ENCODE results near the gene MAP3K12.
"Not testable (repeated sequence)": the region's sequence is repeated elsewhere in the genome, so short reads cannot be mapped to it uniquely, and the experiment has no call there.

MAP3K12 gene

GRCh38 chr12:53443955-53444354 is 55.3 kb downstream of the MAP3K12 start:
- Histone ChIP-seq H3K9me3 (ENCODE audit: severe bottlenecking) (no peaks in the 10 kb centered on the region), H3K27me3 (ENCODE audit: insufficient read depth, poor library complexity, severe bottlenecking) (no peaks in the 10 kb centered on the region), H3K4me3 (ENCODE audit: severe bottlenecking) (no peak overlapping the region), H3K36me3 (ENCODE audit: low read depth) (peaks cover 39% of the 10 kb centered on the region), H3K27ac (ENCODE audit: poor library complexity, severe bottlenecking) (no peak overlapping the region), H3K4me1 (ENCODE audit: insufficient read depth, poor library complexity, severe bottlenecking) (peaks cover 6% of the 10 kb centered on the region)
- ATAC-seq (ENCODE audit: low read depth) (no peak), DNase-seq (ENCODE audit: low spot score) (no peak)
- TF ChIP-seq CTCF (IDR thresholded peaks at IDR 0.05; ENCODE audit: poor library complexity, severe bottlenecking): no peak

DNA sequence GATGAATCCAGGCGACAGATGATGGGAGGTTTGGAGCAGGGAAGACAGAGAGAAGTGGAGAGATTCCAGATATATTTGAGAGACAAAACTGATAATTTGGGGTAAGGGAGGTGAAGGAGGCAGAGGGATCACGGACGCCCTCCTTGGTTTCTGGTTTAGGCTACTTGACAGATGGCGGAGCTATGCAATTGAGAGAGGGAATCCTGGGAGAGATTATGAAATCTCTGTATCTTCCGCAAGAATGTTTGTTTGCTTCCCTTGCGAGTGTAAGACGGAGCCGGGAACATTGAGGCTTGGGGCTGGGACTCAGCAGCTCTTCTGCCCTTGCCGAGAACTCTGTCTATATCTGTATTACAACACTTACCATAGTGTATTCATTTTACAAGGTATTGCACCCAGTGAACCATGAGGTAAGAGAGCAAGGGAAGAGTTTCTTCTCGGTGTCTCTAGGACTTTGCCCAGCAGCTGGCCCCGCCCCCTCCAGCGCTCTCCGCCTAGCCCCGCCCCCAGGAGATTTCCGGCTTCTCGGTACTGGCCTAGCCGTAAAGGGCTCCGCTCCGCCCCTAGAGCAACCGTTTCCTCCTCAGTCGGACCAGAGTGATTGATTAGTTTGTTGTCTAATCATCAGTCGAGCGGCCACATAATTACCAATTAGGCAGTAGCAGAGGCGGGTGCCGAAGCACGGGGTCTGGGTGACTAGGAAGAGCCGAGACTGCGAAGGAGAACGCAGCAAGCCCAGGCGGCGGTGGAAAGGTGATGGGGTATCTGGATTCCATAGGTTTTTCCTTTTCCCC is 58.0 kb downstream of the MAP3K12 start, which contains the start of gene PRR13:
Gene PRR13 (plus strand): TSS at position 695 of the 794 bp plus-strand sequence. CDS start 981 bp downstream, outside the sequence.
- no peak for TF ChIP-seq CTCF (IDR thresholded peaks at IDR 0.05; ENCODE audit: poor library complexity, severe bottlenecking)
- DNase-seq (ENCODE audit: low spot score) (peak; percentile 99), ATAC-seq (ENCODE audit: low read depth) (peak; percentile 97)
- Histone ChIP-seq H3K36me3 (ENCODE audit: low read depth) (peaks cover 32% of the 10 kb centered on the region), H3K4me3 (ENCODE audit: severe bottlenecking) (peak within 1 kb of the TSS; percentile 61), H3K9me3 (ENCODE audit: severe bottlenecking) (no peaks in the 10 kb centered on the region), H3K27me3 (ENCODE audit: insufficient read depth, poor library complexity, severe bottlenecking) (no peaks in the 10 kb centered on the region), H3K27ac (ENCODE audit: poor library complexity, severe bottlenecking) (peak within 1 kb of the TSS; percentile 75), H3K4me1 (ENCODE audit: insufficient read depth, poor library complexity, severe bottlenecking) (peaks cover 6% of the 10 kb centered on the region)

GRCh38 chr12:53439582-53439981 is 59.7 kb downstream of the MAP3K12 start:
- H3K4me3 ChIP-seq (ENCODE audit: severe bottlenecking); H3K27ac ChIP-seq (ENCODE audit: poor library complexity, severe bottlenecking): not testable (repeated sequence)

DNA sequence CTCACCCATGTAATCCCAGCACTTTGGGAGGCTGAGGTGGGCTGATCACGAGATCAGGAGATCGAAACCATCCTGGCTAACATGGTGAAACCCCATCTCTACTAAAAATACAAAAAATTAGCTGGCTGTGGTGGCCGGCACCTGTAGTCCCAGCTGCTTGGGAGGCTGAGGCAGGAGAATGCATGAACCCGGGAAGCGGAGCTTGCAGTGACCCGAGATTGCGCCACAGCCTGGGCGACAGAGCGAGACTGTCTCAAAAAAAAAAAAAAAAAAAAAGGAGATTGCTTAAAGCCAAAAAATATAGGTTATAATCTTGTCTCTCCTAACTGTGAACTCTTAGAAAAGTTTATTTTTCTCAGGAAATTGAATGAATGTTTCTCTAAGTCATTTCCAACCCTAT is 63.9 kb downstream of the MAP3K12 start:
- H3K4me1 ChIP-seq (ENCODE audit: insufficient read depth, poor library complexity, severe bottlenecking); H3K27me3 ChIP-seq (ENCODE audit: insufficient read depth, poor library complexity, severe bottlenecking); H3K9me3 ChIP-seq (ENCODE audit: severe bottlenecking); H3K36me3 ChIP-seq (ENCODE audit: low read depth); H3K27ac ChIP-seq (ENCODE audit: poor library complexity, severe bottlenecking); H3K4me3 ChIP-seq (ENCODE audit: severe bottlenecking); ATAC-seq (ENCODE audit: low read depth); DNase-seq (ENCODE audit: low spot score): not testable (repeated sequence)

More at GRCh38 chr12:53439582-53439981, 59.7 kb downstream of the MAP3K12 start:
- not testable (repeated sequence) for DNase-seq (ENCODE audit: low spot score); H3K27me3 ChIP-seq (ENCODE audit: insufficient read depth, poor library complexity, severe bottlenecking); ATAC-seq (ENCODE audit: low read depth); H3K9me3 ChIP-seq (ENCODE audit: severe bottlenecking); H3K4me1 ChIP-seq (ENCODE audit: insufficient read depth, poor library complexity, severe bottlenecking)
- peaks cover 20% of the 10 kb centered on the region for H3K36me3 ChIP-seq (ENCODE audit: low read depth)

DNA sequence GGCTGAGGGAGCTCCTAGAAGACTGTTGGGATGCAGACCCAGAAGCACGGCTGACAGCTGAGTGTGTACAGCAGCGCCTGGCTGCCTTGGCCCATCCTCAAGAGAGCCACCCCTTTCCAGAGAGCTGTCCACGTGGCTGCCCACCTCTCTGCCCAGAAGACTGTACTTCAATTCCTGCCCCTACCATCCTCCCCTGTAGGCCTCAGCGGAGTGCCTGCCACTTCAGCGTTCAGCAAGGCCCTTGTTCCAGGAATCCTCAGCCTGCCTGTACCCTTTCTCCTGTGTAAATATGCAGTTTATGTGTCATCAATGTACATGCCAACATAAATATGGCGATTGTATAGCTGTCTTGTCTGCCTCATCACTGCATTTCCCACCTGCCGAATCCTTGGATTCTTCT is 68.1 kb downstream of the MAP3K12 start:
- Histone ChIP-seq H3K27me3 (ENCODE audit: insufficient read depth, poor library complexity, severe bottlenecking) (no peaks in the 10 kb centered on the region), H3K27ac (ENCODE audit: poor library complexity, severe bottlenecking) (no peak overlapping the region), H3K4me1 (ENCODE audit: insufficient read depth, poor library complexity, severe bottlenecking) (peaks cover 14% of the 10 kb centered on the region), H3K9me3 (ENCODE audit: severe bottlenecking) (no peaks in the 10 kb centered on the region), H3K4me3 (ENCODE audit: severe bottlenecking) (no peak overlapping the region), H3K36me3 (ENCODE audit: low read depth) (no peaks in the 10 kb centered on the region)
- TF ChIP-seq CTCF (IDR thresholded peaks at IDR 0.05; ENCODE audit: poor library complexity, severe bottlenecking): no peak
- no peak for DNase-seq (ENCODE audit: low spot score)
- ATAC-seq (ENCODE audit: low read depth): no peak

- peaks cover 14% of the 10 kb centered on the region for H3K4me1 ChIP-seq (ENCODE audit: insufficient read depth, poor library complexity, severe bottlenecking)
- H3K9me3 ChIP-seq (ENCODE audit: severe bottlenecking): no peaks in the 10 kb centered on the region
- no peaks in the 10 kb centered on the region for H3K36me3 ChIP-seq (ENCODE audit: low read depth)
- ATAC-seq (ENCODE audit: low read depth) (no peak), DNase-seq (ENCODE audit: low spot score) (no peak)
- no peak overlapping the region for H3K4me3 ChIP-seq (ENCODE audit: severe bottlenecking)
- no peaks in the 10 kb centered on the region for H3K27me3 ChIP-seq (ENCODE audit: insufficient read depth, poor library complexity, severe bottlenecking)
- no peak for TF ChIP-seq CTCF (IDR thresholded peaks at IDR 0.05; ENCODE audit: poor library complexity, severe bottlenecking)
- H3K27ac ChIP-seq (ENCODE audit: poor library complexity, severe bottlenecking): no peak overlapping the region
These were observed 69.1 kb downstream of the MAP3K12 start for GRCh38 chr12:53430116-53430515.

Data from RWPE2 (cell line).